B cell (primary cell): ENCODE data around the gene ZNF174. TPM values are rescaled to one million over a fixed set of nuclear protein-coding genes. Genes with fewer than 3 reads are reported as not detected.

Experiments used
- ATAC-seq: fragments of 200-7000 bp; cut with Tn5 transposase; one replicate; pipeline ENCODE4 v1.10.0; 2021; ENCODE audit warnings: low read depth, mild to moderate bottlenecking, moderate number of reproducible peaks, moderate library complexity
- CTCF ChIA-PET: fragments of 350-600 bp; sonication (Branson Sonifier 250); formaldehyde crosslinking; loops from one replicate; lab custom pipeline; 2021; ENCODE audit warnings: antibody characterized with exemption, inconsistent platforms; lab: Charles Lee
- POLR2A ChIA-PET: fragments of 350-600 bp; sonication (Branson Sonifier 250); formaldehyde crosslinking; loops from one replicate; lab custom pipeline; 2021; ENCODE audit warnings: antibody characterized with exemption; lab: Charles Lee
- DNase-seq: peaks from one replicate; pipeline ENCODE4 v3.0.0; 2013
- H2AFZ ChIP-seq: 2 replicates; pipeline ENCODE4 v1.6.1; 2012; ENCODE audit warnings: mild to moderate bottlenecking, low read depth, low read length; ENCODE audit not compliant: insufficient read depth, poor library complexity, severe bottlenecking
- H3K27ac ChIP-seq, 2 donors: 1 replicate in 1 of 2; 2 replicates in 1 of 2; pipeline ENCODE4 v1.5.1; 2012 to 2013; ENCODE audit warnings: low read length in 2 of 2, mild to moderate bottlenecking in 2 of 2, moderate library complexity in 1 of 2
- H3K27me3 ChIP-seq, 4 experiments: fragments of 200-600 bp in 1 of 4; sonication (generic) in 1 of 4; replicated peaks in 1 of 4; 1 replicate in 2 of 4; 2 replicates in 2 of 4; pipeline versions ENCODE4 v1.6.1 to v1.7.0; 2013 to 2016; ENCODE audit warnings: low read length in 3 of 4, mild to moderate bottlenecking in 2 of 4, mixed read lengths in 1 of 4, moderate library complexity in 1 of 4; ENCODE audit not compliant: insufficient read depth in 4 of 4, control insufficient read depth in 3 of 4; ENCODE audit errors: control extremely low read depth in 1 of 4
- H3K36me3 ChIP-seq, 2 experiments: replicated peaks in 1 of 2; 1 replicate in 1 of 2; 2 replicates in 1 of 2; pipeline versions ENCODE4 v1.6.1 to v1.7.1; 2013; ENCODE audit warnings: low read length in 1 of 2; ENCODE audit not compliant: insufficient read depth in 2 of 2, control insufficient read depth in 1 of 2; ENCODE audit errors: control extremely low read depth in 1 of 2, extremely low read depth in 1 of 2
- H3K4me1 ChIP-seq, 2 donors: fragments of 200-600 bp in 1 of 2; sonication (generic) in 1 of 2; 1 replicate in 1 of 2; 2 replicates in 1 of 2; pipeline versions ENCODE4 v1.5.1 to v1.6.1; 2013 to 2017; ENCODE audit warnings: low read length in 2 of 2; ENCODE audit not compliant: control insufficient read depth in 2 of 2, insufficient read depth in 2 of 2
- H3K4me2 ChIP-seq: replicated peaks from 2 replicates; pipeline ENCODE3; 2012; ENCODE audit warnings: mild to moderate bottlenecking, low read depth, low read length; ENCODE audit not compliant: poor library complexity, severe bottlenecking
- H3K4me3 ChIP-seq, 5 experiments: fragments of 200-600 bp in 1 of 5; sonication (generic) in 1 of 5; 1 replicate in 3 of 5; 2 replicates in 2 of 5; pipeline versions ENCODE4 v1.5.1 to v1.7.0; 2011 to 2016; ENCODE audit warnings: low read length in 4 of 5, mild to moderate bottlenecking in 4 of 5, low read depth in 2 of 5, control low read depth in 1 of 5, moderate library complexity in 1 of 5; ENCODE audit not compliant: insufficient read depth in 1 of 5; ENCODE audit errors: control extremely low read depth in 1 of 5, extremely low read depth in 1 of 5
- H3K79me2 ChIP-seq: fragments of 200-600 bp; sonication (generic); one replicate; pipeline ENCODE4 v1.6.0; 2016; ENCODE audit warnings: low read length; ENCODE audit not compliant: control insufficient read depth, insufficient read depth
- H3K9ac ChIP-seq: fragments of 200-600 bp; sonication (generic); 2 replicates; pipeline ENCODE4 v1.6.1; 2017; ENCODE audit warnings: mild to moderate bottlenecking, low read length, moderate library complexity
- H3K9me3 ChIP-seq, 3 donors: one replicate each; pipeline versions ENCODE4 v1.6.1 to v1.7.1; 2013; ENCODE audit warnings: low read length in 2 of 3; ENCODE audit not compliant: control insufficient read depth in 2 of 3, insufficient read depth in 1 of 3; ENCODE audit errors: control extremely low read depth in 1 of 3
- H4K20me1 ChIP-seq: 2 replicates; pipeline ENCODE4 v1.6.0; 2012; ENCODE audit warnings: mild to moderate bottlenecking, low read length; ENCODE audit not compliant: insufficient read depth, control insufficient read depth, poor library complexity, severe bottlenecking
- H3K27ac Mint-ChIP-seq: one replicate; pipeline ENCODE4 v1.8.0; 2021; ENCODE audit warnings: mixed read lengths
- H3K27me3 Mint-ChIP-seq: one replicate; pipeline ENCODE4 v1.8.0; 2021; ENCODE audit warnings: mixed read lengths
- H3K4me1 Mint-ChIP-seq: one replicate; pipeline ENCODE4 v1.8.0; 2021; ENCODE audit warnings: mixed read lengths
- H3K4me3 Mint-ChIP-seq: one replicate; pipeline ENCODE4 v1.8.0; 2021; ENCODE audit warnings: mixed read lengths
- H3K9me3 Mint-ChIP-seq: one replicate; pipeline ENCODE4 v1.8.0; 2022; ENCODE audit warnings: mixed read lengths; ENCODE audit not compliant: insufficient read depth
- EZH2 ChIP-seq: IDR thresholded peaks from 2 replicates; pipeline ENCODE4 v1.6.1; 2012; ENCODE audit warnings: borderline replicate concordance, low read depth, mild to moderate bottlenecking, moderate library complexity, low read length; ENCODE audit not compliant: insufficient read depth, poor library complexity, severe bottlenecking
- WGBS: methylation state at CpG from one replicate; pipeline ENCODE4 v1.1.5; 2013; ENCODE audit warnings: missing lambda C conversion rate; ENCODE audit not compliant: insufficient coverage; 5-methylcytosine and 5-hydroxymethylcytosine counted together
- intact Hi-C: fragments of 100-400 bp; cut with micrococcal nuclease; formaldehyde crosslinking; loops from one replicate; pipeline ENCODE4 v1.10.0; 2022
- polyA plus RNA-seq: library from polyadenylated mRNA; depleted of rRNA; stranded (reverse); fragments of >200 nt; gene quantifications from 2 replicates; pipeline ENCODE4 v1.2.3, GENCODE V29; 2012
- total RNA-seq, 2 donors: library from RNA; stranded (reverse); fragments of 120-200 nt in 1 of 2; gene quantifications; 1 replicate in 1 of 2; 2 replicates in 1 of 2; pipeline versions ENCODE4 v1.2.3 to v1.2.4, GENCODE V29; 2013 to 2022
- TF ChIP-seq, protein P1 (sequence below): fragments of 200-600 bp; IDR thresholded peaks from one replicate; pipeline ENCODE4 v1.8.0; 2022; ENCODE audit warnings: antibody characterized with exemption, mild to moderate bottlenecking

The ZNF174 gene
- total and polyA plus RNA-seq, 2 donors (not counting 1 experiment from before 2014, with no cell fraction given), result 6.7 to 12.7 TPM

DNA sequence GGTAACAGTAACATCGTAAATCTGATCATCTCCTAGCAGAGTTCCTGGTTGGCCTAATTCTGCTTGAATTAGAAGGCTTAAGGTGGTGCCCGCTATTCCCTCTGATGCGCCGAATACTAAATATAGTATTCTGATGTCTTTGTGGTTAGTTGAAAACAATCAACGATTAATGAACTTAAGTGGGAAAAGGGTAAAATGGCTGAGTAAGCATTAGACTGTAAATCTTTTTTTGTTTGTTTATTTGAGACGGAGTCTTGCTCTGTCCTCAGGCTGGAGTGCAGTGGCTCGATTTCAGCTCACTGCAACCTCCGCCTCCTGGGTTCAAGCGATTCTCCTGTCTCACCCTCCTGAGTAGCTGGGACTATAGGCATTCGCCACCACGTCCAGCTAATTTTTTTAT lies 31.9 kb upstream of the ZNF174 start:
- H3K9me3 Mint-ChIP-seq, result peaks cover 3% of the 10 kb centered on the region
- no peaks in the 10 kb centered on the region for H3K27me3 Mint-ChIP-seq

DNA sequence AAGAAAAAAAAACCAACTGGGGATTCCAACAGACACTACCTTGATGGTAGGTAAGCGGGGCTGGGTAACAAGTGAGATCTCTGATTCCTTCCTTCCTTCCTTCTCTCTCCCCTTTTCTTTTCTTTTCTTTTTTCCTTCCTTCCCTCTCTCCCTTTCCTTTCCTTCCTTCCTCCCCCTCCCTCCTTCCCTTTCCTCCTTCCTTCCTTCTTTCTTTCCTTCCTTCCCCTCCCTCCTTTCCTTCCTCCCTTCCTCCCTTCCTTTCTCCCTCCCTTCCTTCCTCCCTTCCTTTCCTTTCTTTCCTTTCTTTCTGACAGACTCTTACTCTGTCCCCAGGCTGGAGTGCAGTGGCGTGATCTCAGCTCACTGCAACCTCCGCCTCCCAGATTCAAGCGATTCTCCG lies 25.3 kb upstream of the ZNF174 start:
- Histone ChIP-seq H2AFZ (no peak overlapping the region), H4K20me1 (no peaks in the 10 kb centered on the region), H3K27ac (no peak overlapping the region), H3K4me3 (no peak overlapping the region), H3K79me2 (no peaks in the 10 kb centered on the region), H3K36me3 (no peaks in the 10 kb centered on the region), H3K4me2 (no peak overlapping the region), H3K9ac (no peak overlapping the region), H3K4me1 (no peaks in the 10 kb centered on the region), H3K27me3 (no peaks in the 10 kb centered on the region), H3K9me3 (peaks cover 3 to 63% (median 54%) of the 10 kb centered on the region in 3 donors)
- ChIA-PET CTCF (interaction anchor here (0.6 kb wide), 1 partner anchor 431 kb away, joined by 3 read pairs; no protein-coding TSS in a partner anchor), POLR2A (no interaction called here)
- no peak overlapping the region for H3K4me3 Mint-ChIP-seq
- TF ChIP-seq EZH2, result no peak
- TF ChIP-seq, protein P1, sequence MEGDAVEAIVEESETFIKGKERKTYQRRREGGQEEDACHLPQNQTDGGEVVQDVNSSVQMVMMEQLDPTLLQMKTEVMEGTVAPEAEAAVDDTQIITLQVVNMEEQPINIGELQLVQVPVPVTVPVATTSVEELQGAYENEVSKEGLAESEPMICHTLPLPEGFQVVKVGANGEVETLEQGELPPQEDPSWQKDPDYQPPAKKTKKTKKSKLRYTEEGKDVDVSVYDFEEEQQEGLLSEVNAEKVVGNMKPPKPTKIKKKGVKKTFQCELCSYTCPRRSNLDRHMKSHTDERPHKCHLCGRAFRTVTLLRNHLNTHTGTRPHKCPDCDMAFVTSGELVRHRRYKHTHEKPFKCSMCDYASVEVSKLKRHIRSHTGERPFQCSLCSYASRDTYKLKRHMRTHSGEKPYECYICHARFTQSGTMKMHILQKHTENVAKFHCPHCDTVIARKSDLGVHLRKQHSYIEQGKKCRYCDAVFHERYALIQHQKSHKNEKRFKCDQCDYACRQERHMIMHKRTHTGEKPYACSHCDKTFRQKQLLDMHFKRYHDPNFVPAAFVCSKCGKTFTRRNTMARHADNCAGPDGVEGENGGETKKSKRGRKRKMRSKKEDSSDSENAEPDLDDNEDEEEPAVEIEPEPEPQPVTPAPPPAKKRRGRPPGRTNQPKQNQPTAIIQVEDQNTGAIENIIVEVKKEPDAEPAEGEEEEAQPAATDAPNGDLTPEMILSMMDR, result no peak
- DNase-seq (no peak), ATAC-seq (no peak)
- no peaks in the 10 kb centered on the region for H3K27me3 Mint-ChIP-seq
- 94% methylated on average over 4 of the region's 5 CpGs for WGBS
- no peaks in the 10 kb centered on the region for H3K4me1 Mint-ChIP-seq
- intact Hi-C loops, result no loop called here
- no peak overlapping the region for H3K27ac Mint-ChIP-seq
- H3K9me3 Mint-ChIP-seq, result peaks cover 21% of the 10 kb centered on the region

More for the DNA sequence above, 31.9 kb upstream of the ZNF174 start:
- DNase-seq (no peak), ATAC-seq (no peak)
- Histone ChIP-seq H3K36me3 (no peaks in the 10 kb centered on the region), H4K20me1 (no peaks in the 10 kb centered on the region), H3K27ac (no peak overlapping the region), H3K79me2 (no peaks in the 10 kb centered on the region), H2AFZ (no peak overlapping the region), H3K9me3 (peaks cover 1 to 40% (median 30%) of the 10 kb centered on the region in 3 donors), H3K27me3 (no peaks in the 10 kb centered on the region), H3K9ac (no peak overlapping the region), H3K4me3 (no peak overlapping the region), H3K4me2 (no peak overlapping the region), H3K4me1 (peaks cover 6 to 15% of the 10 kb centered on the region in 2 donors)
- ChIA-PET POLR2A (no interaction called here), CTCF (no interaction called here)
- no peak for TF ChIP-seq EZH2
- TF ChIP-seq, protein P1, result no peak
- peaks cover 5% of the 10 kb centered on the region for H3K4me1 Mint-ChIP-seq
- no peak overlapping the region for H3K4me3 Mint-ChIP-seq
- no peak overlapping the region for H3K27ac Mint-ChIP-seq
- 93% methylated on average over 10 of the region's 11 CpGs for WGBS
- intact Hi-C loops, result no loop called here
